ENCODE results near the gene CD52.

GRCh38 chr1:26297057-26297790 is 20.5 kb upstream of the CD52 start:
- no peak for TF ChIP-seq CTCF (IDR thresholded peaks at IDR 0.05)
- TF ChIP-seq POLR2A (IDR thresholded peaks at IDR 0.05) = no peak
